Left ventricle myocardium superior (tissue), 1 donor: ENCODE measurements around the gene RAB12. TPM values are rescaled to one million over a fixed set of nuclear protein-coding genes. Genes with fewer than 3 reads are reported as not detected.
"Not testable (repeated sequence)": the region's sequence is repeated elsewhere in the genome, so short reads cannot be mapped to it uniquely, and the experiment has no call there.

ENCODE experiments used
- ATAC-seq: fragments of 200-7000 bp; cut with Tn5 transposase; one replicate; pipeline ENCODE4 v1.9.1; 2020; ENCODE audit warnings: mild to moderate bottlenecking, moderate library complexity
- DNase-seq: peaks from one replicate; pipeline ENCODE4 v3.0.0-alpha.2; 2020
- intact Hi-C: fragments of 100-400 bp; cut with micrococcal nuclease; formaldehyde crosslinking; loops from one replicate; pipeline ENCODE4 v1.11.0; 2022
- total RNA-seq: library from RNA; stranded (reverse); fragmentation: NEBNext Ultra II Directional; extraction: Animal tissue kit (Norgen Biotek cat#: 25700); gene quantifications from one replicate; pipeline ENCODE4 v1.2.1, GENCODE V29; 2021
- donor health status: DM: no; HTN: yes; CAD: no; lungs with severe emphysema.

RAB12 gene
- total RNA-seq, 1 donor from 2014 or later, result 127 TPM

DNA sequence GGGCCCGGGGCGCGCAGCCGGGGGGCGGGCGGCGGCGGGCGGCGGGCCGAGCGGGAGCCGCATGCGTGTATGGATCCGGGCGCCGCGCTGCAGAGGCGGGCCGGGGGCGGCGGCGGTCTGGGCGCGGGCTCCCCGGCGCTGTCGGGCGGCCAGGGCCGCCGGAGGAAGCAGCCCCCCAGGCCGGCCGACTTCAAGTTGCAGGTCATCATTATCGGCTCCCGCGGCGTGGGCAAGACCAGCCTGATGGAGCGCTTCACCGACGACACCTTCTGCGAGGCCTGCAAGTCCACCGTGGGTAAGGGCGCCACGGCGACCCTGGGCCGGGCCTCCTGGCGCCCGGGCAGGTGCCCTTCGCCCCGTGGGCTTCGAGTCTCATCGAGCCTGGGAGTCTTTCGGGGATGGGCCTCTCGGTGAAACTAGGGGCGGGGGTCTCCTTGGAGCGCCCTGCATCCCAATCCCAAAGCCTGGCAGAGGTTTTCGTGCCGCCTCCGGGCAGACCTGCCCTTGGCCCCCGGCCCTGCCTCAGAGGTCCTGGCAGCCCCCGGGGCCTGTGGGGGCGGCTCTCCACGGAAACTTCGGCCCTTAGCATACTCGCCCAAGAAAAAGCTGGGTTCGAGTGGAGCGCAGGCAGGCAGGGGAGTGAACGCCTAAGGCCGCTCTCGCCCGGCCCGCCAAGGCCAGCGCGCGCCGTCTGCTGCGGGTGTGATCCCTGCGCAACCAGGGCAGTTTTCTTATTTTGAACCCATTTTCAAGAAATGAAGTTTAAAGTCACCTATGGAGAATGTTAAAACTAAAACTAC, 622 bp downstream of the RAB12 start:
- DNase-seq (peak; percentile 48), ATAC-seq (peak; percentile 23)
- intact Hi-C loops, result no loop called here

DNA sequence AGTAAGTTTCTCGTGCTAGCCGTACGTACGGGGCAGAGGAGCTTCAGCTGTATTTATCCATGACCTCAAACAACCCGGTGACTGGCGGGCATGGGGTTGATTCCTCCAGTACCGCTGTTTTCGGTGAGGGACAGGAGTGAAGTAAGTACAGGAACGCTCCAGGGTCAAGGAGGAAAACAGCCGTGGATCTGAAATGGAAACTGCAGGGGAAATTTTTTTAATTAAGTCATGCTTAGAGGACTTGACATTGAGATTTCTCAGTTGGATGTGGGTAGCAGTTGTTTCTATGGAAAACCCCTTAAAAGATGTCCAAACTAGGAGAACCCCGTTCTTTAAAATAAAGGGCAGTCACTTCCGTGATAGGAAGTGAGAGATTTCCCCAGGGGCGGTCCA, 1.2 kb downstream of the RAB12 start:
- DNase-seq (peak; percentile 28), ATAC-seq (peak; percentile 42)
- intact Hi-C loops, result no loop called here

- DNase-seq (no peak), ATAC-seq (no peak)
- intact Hi-C loops, result no loop called here
These were observed 2.8 kb downstream of the RAB12 start for GRCh38 chr18:8611916-8612576.

- ATAC-seq, result no peak
- intact Hi-C loops, result no loop called here
- DNase-seq, result no peak
These were observed 5.6 kb downstream of the RAB12 start for GRCh38 chr18:8614875-8615274.

DNA sequence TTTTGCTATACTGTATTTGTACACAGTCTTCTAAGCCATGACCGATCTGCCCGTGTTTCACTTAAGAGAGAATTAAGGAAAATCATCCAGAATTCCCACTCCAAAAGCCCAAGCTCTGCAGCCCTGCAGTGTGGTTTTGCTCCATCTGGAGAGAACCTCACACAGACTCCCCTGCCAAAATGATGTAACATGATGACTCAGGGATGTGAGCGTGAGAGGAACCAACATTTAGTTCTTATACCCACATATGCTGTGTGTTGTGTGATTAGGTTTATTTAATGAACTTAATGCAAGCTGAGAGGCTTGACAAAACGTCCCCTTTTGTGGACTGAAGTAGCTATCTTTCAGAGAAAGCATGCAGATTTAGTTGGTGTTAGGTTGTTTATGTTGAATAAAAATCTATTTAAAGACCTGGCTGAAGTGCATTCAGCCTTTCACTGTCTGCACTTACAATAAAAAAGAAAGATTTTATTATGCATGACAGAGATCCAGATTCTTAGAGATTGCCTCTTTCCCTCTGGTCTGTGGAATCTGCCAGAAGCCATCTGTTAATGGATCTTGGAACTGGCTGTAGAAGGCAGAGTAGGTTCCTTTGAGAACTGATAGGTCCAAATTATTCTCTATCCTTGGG, 6.3 kb downstream of the RAB12 start:
- ATAC-seq (peak; percentile 82), DNase-seq (no peak)
- intact Hi-C loops, result no loop called here

- DNase-seq (no peak), ATAC-seq (no peak)
- intact Hi-C loops, result no loop called here
These were observed 6.8 kb downstream of the RAB12 start for GRCh38 chr18:8616028-8616401.

- no peak for ATAC-seq
- intact Hi-C loops, result no loop called here
- no peak for DNase-seq
These were observed 8.7 kb downstream of the RAB12 start for GRCh38 chr18:8617907-8618306.

DNA sequence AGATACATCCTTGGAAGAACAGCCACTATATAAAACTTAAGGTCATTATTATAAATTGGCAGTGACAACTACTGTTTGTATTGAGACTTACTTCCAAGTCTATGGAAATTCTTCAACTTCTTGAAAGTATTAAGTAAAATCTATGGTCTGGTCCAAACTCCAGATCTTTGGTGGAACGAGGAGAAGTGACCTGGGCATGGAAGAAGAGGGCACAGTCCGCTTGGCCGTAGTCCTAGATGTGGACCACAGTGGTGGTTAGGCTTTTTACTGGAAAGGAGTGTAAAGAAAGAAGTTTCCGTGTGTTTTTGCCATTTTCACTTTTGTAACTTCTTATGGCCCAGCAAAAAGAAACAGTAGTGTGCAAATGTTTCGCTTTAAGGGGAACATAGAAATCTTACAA, 9.8 kb downstream of the RAB12 start:
- DNase-seq, result no peak
- intact Hi-C loops, result no loop called here
- ATAC-seq, result no peak

DNA sequence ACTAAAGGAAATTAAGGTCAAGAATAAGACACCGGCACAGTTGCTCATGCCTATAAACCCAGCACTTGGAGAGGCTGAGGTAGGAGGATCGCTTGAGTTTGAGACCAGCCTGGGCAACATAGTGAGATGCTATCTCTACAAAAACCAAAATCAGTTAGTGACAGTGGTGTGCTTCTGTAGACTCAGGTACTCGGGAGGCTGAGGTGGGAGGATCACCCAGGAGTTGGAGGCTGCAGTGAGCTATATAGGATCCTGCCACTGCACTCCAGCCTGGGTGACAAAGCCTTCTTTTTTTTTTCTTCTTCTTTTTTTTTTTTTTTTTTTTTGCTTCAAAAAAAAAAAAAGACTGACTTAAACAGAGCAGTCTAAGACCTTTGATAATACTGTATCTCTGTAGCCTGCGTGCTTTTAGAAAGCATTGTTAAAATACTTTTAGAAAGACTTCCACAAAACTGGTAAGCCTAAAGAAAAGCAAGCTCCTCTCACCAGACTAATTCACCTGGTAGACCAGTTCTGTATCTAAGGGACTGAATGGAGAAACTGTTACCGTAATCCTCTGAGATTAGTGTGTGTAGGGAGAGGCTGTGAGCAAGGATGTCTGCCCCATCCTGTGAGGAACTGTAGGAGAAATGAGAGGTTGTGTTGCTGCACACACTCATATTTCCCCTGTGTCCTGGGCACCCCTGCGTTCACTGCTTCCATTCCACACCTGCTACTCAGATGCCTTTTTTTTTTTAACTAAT, 10.8 kb downstream of the RAB12 start:
- DNase-seq (no peak), ATAC-seq (no peak)
- intact Hi-C loops, result no loop called here

DNA sequence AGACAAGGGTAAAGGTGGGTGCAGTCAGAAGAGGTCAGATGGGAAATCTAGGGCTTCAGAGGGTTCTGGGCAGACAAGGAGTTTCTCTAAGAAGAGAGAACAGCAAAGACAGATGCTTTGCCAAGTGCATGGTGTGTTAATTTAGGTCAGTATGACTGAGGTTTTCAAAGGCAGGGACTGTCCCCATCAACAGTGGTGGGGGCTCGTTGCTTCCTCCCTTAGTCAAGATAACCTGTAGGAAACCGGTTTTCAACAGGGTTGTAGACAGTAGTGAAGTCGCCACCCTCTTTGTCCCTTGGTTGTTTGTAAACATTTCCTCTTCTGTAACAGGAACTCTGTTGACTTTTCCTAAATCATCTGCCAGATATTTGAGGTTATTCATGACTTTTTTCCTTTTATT, 11.6 kb downstream of the RAB12 start:
- DNase-seq (no peak), ATAC-seq (no peak)
- intact Hi-C loops, result no loop called here

GRCh38 chr18:8622625-8623024, 13.4 kb downstream of the RAB12 start:
- intact Hi-C loops, DNase-seq: not testable (repeated sequence)

DNA sequence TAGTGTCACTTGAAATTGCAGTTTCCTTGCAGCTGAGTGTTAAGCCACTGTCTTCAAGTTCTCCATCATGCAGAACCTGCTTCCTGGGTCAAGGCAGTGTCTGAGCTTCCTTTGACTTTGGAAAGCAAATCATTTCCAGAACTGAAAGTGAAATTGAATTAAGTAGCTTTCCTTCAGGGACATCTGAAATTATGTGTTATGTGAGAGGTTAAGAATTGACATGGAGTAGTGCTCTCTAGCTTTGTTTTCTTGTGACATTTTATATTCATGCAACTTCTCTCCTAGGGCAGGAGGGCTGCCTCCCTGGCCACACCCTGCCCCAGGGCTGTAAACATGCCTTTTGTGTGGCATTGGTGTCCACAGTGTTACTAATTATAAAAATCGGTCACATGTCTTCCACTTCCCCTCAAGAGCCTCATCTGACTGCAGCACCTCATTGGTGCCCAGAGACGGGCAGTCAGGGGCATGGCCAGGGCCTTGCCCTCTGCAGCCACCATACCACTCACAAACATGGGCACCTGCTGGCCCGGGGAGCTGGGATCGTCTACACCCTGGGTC, 14.4 kb downstream of the RAB12 start:
- ATAC-seq (peak; percentile 88), DNase-seq (peak; percentile 71)
- intact Hi-C loops, result no loop called here

More at GRCh38 chr18:8622625-8623024, 13.4 kb downstream of the RAB12 start:
- ATAC-seq, result not testable (repeated sequence)

- intact Hi-C loops, result no loop called here
- ATAC-seq (peak; percentile 3), DNase-seq (no peak)
These were observed 16.3 kb downstream of the RAB12 start for GRCh38 chr18:8625461-8626092.

DNA sequence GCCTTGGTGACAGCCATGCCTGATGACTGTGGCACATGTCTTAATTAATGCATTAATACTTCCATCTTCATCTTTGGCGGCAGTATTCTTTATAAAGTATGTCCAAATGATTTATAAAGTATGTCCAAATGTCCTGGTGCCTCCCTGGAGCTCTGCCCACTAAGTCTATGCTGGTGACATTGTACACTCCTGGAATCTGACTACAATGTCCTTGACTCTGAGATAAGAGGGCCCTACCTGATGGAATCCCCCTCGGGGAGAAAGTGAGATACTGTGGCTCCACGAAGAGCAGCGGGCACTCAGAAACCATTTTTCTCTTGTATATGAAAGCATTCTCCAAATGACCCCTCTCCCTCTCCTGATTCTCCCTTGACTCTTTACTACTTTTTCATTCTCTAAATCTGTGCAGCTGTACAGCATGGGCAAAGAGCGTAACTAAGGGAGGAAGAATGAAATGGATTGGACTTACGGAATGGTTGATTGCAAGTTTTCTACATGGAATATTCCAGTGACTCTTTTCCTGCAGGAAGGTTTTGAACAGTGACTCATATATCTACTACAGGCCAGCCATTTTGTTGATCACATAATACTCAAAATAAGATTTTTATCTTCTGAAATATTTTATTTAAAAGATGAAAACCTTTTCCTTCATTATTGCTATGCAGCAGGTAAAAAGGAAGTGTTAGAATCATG, 17.3 kb downstream of the RAB12 start:
- no peak for DNase-seq
- intact Hi-C loops, result no loop called here
- peak; percentile 63 for ATAC-seq

DNA sequence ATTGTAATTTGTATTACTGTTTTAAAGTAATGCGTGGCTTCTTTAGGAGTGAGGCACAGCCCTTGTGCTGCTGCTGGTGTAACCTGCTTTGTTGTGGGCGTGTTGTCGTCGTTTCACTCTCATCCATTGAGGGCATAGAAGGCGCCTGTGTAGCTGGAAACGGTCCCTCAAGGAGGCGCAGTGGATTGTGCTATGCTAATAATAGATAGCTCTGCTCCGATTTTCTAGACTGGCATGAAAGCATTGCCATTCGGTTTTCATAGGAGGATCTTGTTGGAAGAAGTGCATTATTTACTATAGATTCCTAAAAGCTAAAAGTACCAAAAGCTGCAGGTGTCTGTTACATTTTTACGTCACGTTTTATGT, 17.9 kb downstream of the RAB12 start:
- DNase-seq (peak; percentile 44), ATAC-seq (peak; percentile 67)
- intact Hi-C loops, result no loop called here

- ATAC-seq (no peak), DNase-seq (no peak)
- intact Hi-C loops, result no loop called here
These were observed 18.3 kb downstream of the RAB12 start for GRCh38 chr18:8627540-8627939.

DNA sequence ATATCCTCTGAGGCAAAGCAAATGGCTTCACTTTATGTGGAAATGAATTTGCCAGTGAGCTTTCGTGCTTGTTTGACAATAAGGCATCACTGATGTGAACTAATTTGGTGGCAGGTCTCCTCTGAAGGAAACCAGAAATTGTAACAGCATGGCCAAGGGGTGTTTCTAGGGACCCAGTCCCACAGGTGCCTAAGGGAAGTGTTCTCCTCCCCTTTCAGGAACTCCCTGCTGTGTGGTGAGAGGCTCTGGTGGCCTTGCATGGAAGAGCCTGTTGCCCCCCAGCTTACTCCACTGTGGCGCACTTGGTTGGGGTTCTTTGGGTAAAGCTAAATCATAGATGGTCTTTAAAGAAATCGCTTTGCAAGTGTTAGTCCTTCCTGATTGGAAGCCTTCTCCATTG, 20.4 kb downstream of the RAB12 start:
- intact Hi-C loops, result no loop called here
- DNase-seq (no peak), ATAC-seq (no peak)

- no peak for DNase-seq
- no peak for ATAC-seq
- intact Hi-C loops, result no loop called here
These were observed 21.3 kb downstream of the RAB12 start for GRCh38 chr18:8630546-8630945.

DNA sequence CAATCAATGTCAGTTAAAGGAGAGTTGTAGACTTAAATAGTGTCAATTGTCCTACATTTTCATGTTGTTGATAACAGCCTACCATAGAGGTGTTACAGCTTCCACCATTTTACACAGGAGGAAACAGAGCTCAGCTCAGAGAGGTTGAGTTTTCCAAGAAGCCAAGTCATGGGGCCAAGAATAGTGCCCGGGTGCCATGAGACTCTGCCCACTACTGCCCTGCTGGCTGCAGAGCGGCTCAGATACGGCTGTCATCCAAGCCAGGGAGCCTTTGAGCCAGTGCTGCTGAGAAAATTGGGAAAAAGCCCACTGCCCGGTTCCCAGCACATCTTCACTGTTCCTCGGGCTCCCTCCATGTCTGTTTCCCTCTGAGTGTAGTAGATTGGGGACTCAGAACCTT, 22.0 kb downstream of the RAB12 start:
- DNase-seq, result no peak
- intact Hi-C loops, result no loop called here
- peak; percentile 6 for ATAC-seq
